GM23248 (cell line): ENCODE data around the gene SRRM5. TPM values are rescaled to one million over a fixed set of nuclear protein-coding genes. Genes with fewer than 3 reads are reported as not detected.
"Not testable (repeated sequence)": the region's sequence is repeated elsewhere in the genome, so short reads cannot be mapped to it uniquely, and the experiment has no call there.

Source experiments
- DNase-seq: peaks from one replicate; pipeline ENCODE4 v3.0.0-alpha.2; 2015
- H2AFZ ChIP-seq: fragments of 200-600 bp; sonication (generic); 2 replicates; pipeline ENCODE4 v1.6.1; 2016; ENCODE audit warnings: antibody characterized with exemption
- H3F3A ChIP-seq: fragments of 200-600 bp; sonication (generic); 2 replicates; pipeline ENCODE4 v1.6.1; 2016; ENCODE audit warnings: mild to moderate bottlenecking, antibody characterized with exemption, mixed run types; ENCODE audit not compliant: insufficient read depth
- H3K27ac ChIP-seq: fragments of 200-600 bp; sonication (generic); 2 replicates; pipeline ENCODE4 v1.5.1; 2016; ENCODE audit warnings: mild to moderate bottlenecking
- H3K27me3 ChIP-seq: fragments of 200-600 bp; sonication (generic); replicated peaks from 2 replicates; pipeline ENCODE4 v1.6.1; 2016; ENCODE audit warnings: mild to moderate bottlenecking; ENCODE audit not compliant: insufficient read depth
- H3K36me3 ChIP-seq: fragments of 200-600 bp; sonication (generic); 2 replicates; pipeline ENCODE4 v1.6.1; 2016; ENCODE audit warnings: low read depth, mild to moderate bottlenecking
- H3K4me1 ChIP-seq: fragments of 200-600 bp; sonication (generic); 2 replicates; pipeline ENCODE4 v1.6.1; 2016; ENCODE audit warnings: mild to moderate bottlenecking; ENCODE audit not compliant: insufficient read depth
- H3K4me2 ChIP-seq: fragments of 200-600 bp; sonication (generic); one replicate; pipeline ENCODE4 v1.6.1; 2016; ENCODE audit warnings: mild to moderate bottlenecking; ENCODE audit not compliant: unreplicated experiment
- H3K4me3 ChIP-seq: fragments of 200-600 bp; sonication (generic); 2 replicates; pipeline ENCODE4 v1.5.1; 2016; ENCODE audit warnings: mild to moderate bottlenecking
- H3K79me2 ChIP-seq: fragments of 200-600 bp; sonication (generic); 2 replicates; pipeline ENCODE4 v1.6.1; 2016; ENCODE audit warnings: mild to moderate bottlenecking; ENCODE audit not compliant: insufficient read depth
- H3K9ac ChIP-seq: fragments of 200-600 bp; sonication (generic); 2 replicates; pipeline ENCODE4 v1.6.1; 2016; ENCODE audit warnings: mild to moderate bottlenecking
- H3K9me2 ChIP-seq: fragments of 200-600 bp; sonication (generic); 2 replicates; pipeline ENCODE4 v1.6.1; 2016; ENCODE audit warnings: mixed run types, mild to moderate bottlenecking, moderate library complexity; ENCODE audit not compliant: insufficient read depth
- H3K9me3 ChIP-seq: fragments of 200-600 bp; sonication (generic); one replicate; pipeline ENCODE4 v1.6.1; 2017; ENCODE audit warnings: low read depth
- H4K20me1 ChIP-seq: fragments of 200-600 bp; sonication (generic); 2 replicates; pipeline ENCODE4 v1.6.0; 2016; ENCODE audit not compliant: insufficient read depth
- EZH2 ChIP-seq: fragments of 200-600 bp; sonication (generic); IDR thresholded peaks from 2 replicates; pipeline ENCODE4 v1.6.1; 2018; ENCODE audit warnings: antibody characterized with exemption, mild to moderate bottlenecking; ENCODE audit not compliant: insufficient read depth, poor library complexity, severe bottlenecking
- EZH2phosphoT487 ChIP-seq: fragments of 200-600 bp; sonication (generic); IDR thresholded peaks from 2 replicates; pipeline ENCODE4 v1.6.1; 2018; ENCODE audit warnings: antibody characterized with exemption, moderate library complexity, mild to moderate bottlenecking, low read depth; ENCODE audit not compliant: insufficient read depth
- WGBS, 2 experiments: methylation state at CpG; one replicate each; pipeline ENCODE4 v1.1.6; 2015 to 2017; ENCODE audit warnings: low lambda C conversion rate in 2 of 2, low coverage in 1 of 2; ENCODE audit errors: missing lambda C conversion rate in 2 of 2; 5-methylcytosine and 5-hydroxymethylcytosine counted together
- in situ Hi-C: fragments of 300-500 bp; cut with MboI; formaldehyde crosslinking; loops from 2 replicates; pipeline ENCODE4 v1.15.0; 2020
- polyA plus RNA-seq: library from polyadenylated mRNA; unstranded; fragments of >200 nt; fragmentation: Nextera tagmentation; extraction: Ambion mirVana; gene quantifications from 2 replicates; pipeline ENCODE4 v1.2.1, GENCODE V29; 2016
- total RNA-seq: library from RNA; depleted of rRNA; stranded (reverse); fragments of >200 nt; shearing (Covaris generic); gene quantifications from 2 replicates; pipeline ENCODE4 v1.2.3, GENCODE V29; 2014

Gene SRRM5
- total and polyA plus RNA-seq, 2 experiments from 2014 or later, result not detected

- no peaks in the 10 kb centered on the region for H3K9me2 ChIP-seq
- in situ Hi-C loops, result no loop called here
- H3K79me2 ChIP-seq, result peaks cover 71% of the 10 kb centered on the region
- H3K4me2 ChIP-seq, result peak overlapping the region; percentile 91
- no peaks in the 10 kb centered on the region for H3K27me3 ChIP-seq
- peaks cover 22% of the 10 kb centered on the region for H3K4me1 ChIP-seq
- H3K4me3 ChIP-seq, result peak overlapping the region; percentile 96
- no peaks in the 10 kb centered on the region for H3K9me3 ChIP-seq
- TF ChIP-seq EZH2phosphoT487, result no peak
- TF ChIP-seq EZH2, result no peak
- peak overlapping the region; percentile 98 for H3K27ac ChIP-seq
- H2AFZ ChIP-seq, result peak overlapping the region; percentile 87
- no peaks in the 10 kb centered on the region for H4K20me1 ChIP-seq
- 20 to 25% methylated on average over 7 of the region's 7 CpGs for WGBS, 2 experiments
- H3K9ac ChIP-seq, result peak overlapping the region; percentile 97
- peaks cover 4% of the 10 kb centered on the region; the same call in 1 of the 2 replicates for H3K36me3 ChIP-seq
- peaks cover 4% of the 10 kb centered on the region; the same call in 1 of the 2 replicates for H3F3A ChIP-seq
- peak; percentile 51 for DNase-seq
Observed at GRCh38 chr19:43596842-43597461, 14.9 kb upstream of the SRRM5 start.

DNA sequence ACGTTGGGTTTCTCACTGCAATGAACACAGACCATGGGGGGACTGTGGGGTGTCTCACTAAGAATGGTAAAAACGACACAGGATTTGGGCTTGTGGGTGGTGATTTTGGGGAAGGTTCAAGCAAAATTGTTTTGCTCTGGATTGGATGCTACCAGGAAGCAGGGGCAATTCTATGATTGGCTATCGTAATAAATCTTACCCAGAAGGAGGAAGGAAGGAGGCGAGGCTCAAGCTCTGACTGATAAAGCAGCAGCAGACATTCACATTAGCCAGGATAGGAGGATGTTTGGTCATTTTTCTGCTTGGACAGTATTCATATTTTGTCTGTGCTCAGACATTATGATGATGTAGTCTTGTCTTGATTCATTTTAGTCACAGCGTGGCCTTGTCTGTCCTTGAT lies 14.0 kb upstream of the SRRM5 start:
- no peaks in the 10 kb centered on the region for H3K9me3 ChIP-seq
- H3K36me3 ChIP-seq, result peaks cover 4% of the 10 kb centered on the region; the same call in 1 of the 2 replicates
- H3K4me3 ChIP-seq, result peak overlapping the region; percentile 96
- no peaks in the 10 kb centered on the region for H3K9me2 ChIP-seq
- no peak for TF ChIP-seq EZH2phosphoT487
- TF ChIP-seq EZH2, result no peak
- H3K4me2 ChIP-seq, result peak overlapping the region; percentile 91
- peak; percentile 22 for DNase-seq
- no peaks in the 10 kb centered on the region for H3K27me3 ChIP-seq
- peak overlapping the region; percentile 97 for H3K9ac ChIP-seq
- in situ Hi-C loops, result no loop called here
- peak overlapping the region; percentile 98; the same call in 1 of the 2 replicates for H3K27ac ChIP-seq
- peaks cover 22% of the 10 kb centered on the region for H3K4me1 ChIP-seq
- peaks cover 4% of the 10 kb centered on the region; the same call in 1 of the 2 replicates for H3F3A ChIP-seq
- peaks cover 65% of the 10 kb centered on the region for H3K79me2 ChIP-seq
- no peak overlapping the region for H2AFZ ChIP-seq
- no peaks in the 10 kb centered on the region for H4K20me1 ChIP-seq
- 56% methylated on average over 5 of the region's 5 CpGs for WGBS, 2 experiments

GRCh38 chr19:43598445-43599240 lies 13.2 kb upstream of the SRRM5 start:
- no peaks in the 10 kb centered on the region for H3K9me2 ChIP-seq
- no peak overlapping the region for H3K27ac ChIP-seq
- H3F3A ChIP-seq, result peaks cover 4% of the 10 kb centered on the region; the same call in 1 of the 2 replicates
- H3K27me3 ChIP-seq, result no peaks in the 10 kb centered on the region
- H3K4me1 ChIP-seq, result peaks cover 21% of the 10 kb centered on the region
- H2AFZ ChIP-seq, result no peak overlapping the region
- DNase-seq, result no peak
- WGBS, 2 experiments, result 89 to 93% methylated on average over 19 of the region's 19 CpGs
- H3K9me3 ChIP-seq, result no peaks in the 10 kb centered on the region
- in situ Hi-C loops, result no loop called here
- peaks cover 58% of the 10 kb centered on the region for H3K79me2 ChIP-seq
- peaks cover 4% of the 10 kb centered on the region; the same call in 1 of the 2 replicates for H3K36me3 ChIP-seq
- peak overlapping the region; percentile 91 for H3K4me2 ChIP-seq
- H3K4me3 ChIP-seq, result 0 out of 2 replicates have a peak overlapping the region, but pooled peaks have one; percentile 96
- TF ChIP-seq EZH2 (no peak), EZH2phosphoT487 (no peak)
- peak overlapping the region; percentile 97 for H3K9ac ChIP-seq
- H4K20me1 ChIP-seq, result no peaks in the 10 kb centered on the region

GRCh38 chr19:43599635-43600295 lies 12.1 kb upstream of the SRRM5 start:
- Histone ChIP-seq H4K20me1 (no peaks in the 10 kb centered on the region), H3K27ac (no peak overlapping the region), H3K36me3 (peaks cover 4% of the 10 kb centered on the region; the same call in 1 of the 2 replicates), H3K9me2 (no peaks in the 10 kb centered on the region), H3F3A (peaks cover 4% of the 10 kb centered on the region; the same call in 1 of the 2 replicates), H3K27me3 (no peaks in the 10 kb centered on the region), H3K9me3 (no peaks in the 10 kb centered on the region), H3K4me1 (peaks cover 13% of the 10 kb centered on the region), H3K79me2 (peaks cover 46% of the 10 kb centered on the region), H3K4me3 (no peak overlapping the region), H3K4me2 (no peak overlapping the region), H2AFZ (no peak overlapping the region), H3K9ac (no peak overlapping the region)
- no peak for DNase-seq
- WGBS, 2 experiments, result 80 to 82% methylated on average over 4 of the region's 4 CpGs
- in situ Hi-C loops, result no loop called here
- no peak for TF ChIP-seq EZH2phosphoT487
- TF ChIP-seq EZH2, result no peak

DNA sequence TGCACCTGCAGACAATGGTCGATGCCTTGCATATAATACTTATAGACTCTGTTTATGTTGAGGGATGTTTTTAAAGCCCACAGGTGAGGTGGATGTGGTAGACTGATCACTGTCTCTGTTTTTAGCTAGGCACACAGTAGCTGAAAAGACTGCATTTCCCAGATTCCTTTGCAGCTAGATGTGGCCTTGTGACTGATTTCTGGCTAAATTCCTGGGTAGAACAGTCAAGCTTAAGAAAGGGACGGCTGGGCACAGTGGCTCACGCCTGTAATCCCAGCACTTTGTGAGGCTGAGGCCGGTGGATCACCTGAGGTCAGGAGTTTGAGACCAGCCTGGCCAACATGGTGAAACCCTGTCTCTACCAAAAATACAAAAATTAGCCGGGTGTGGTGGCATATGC lies 11.6 kb upstream of the SRRM5 start:
- in situ Hi-C loops, result not testable (repeated sequence)
- 64 to 72% methylated on average over 5 of the region's 5 CpGs for WGBS, 2 experiments

More for the DNA sequence above, 11.6 kb upstream of the SRRM5 start:
- not testable (repeated sequence) for H3K9ac ChIP-seq, H4K20me1 ChIP-seq, H3K4me3 ChIP-seq, H2AFZ ChIP-seq, H3K9me2 ChIP-seq, H3K27ac ChIP-seq, H3F3A ChIP-seq, H3K9me3 ChIP-seq, H3K4me2 ChIP-seq, DNase-seq, H3K36me3 ChIP-seq, H3K27me3 ChIP-seq
- Histone ChIP-seq H3K4me1 (peaks cover 13% of the 10 kb centered on the region), H3K79me2 (peaks cover 41% of the 10 kb centered on the region)
